HG02970 (cell line): Measurements from ENCODE around the gene CD2BP2.
A peak's percentile ranks its signal among the peaks of the same experiment; 100 is the strongest.

ENCODE experiments used
- ATAC-seq: cut with Tn5 transposase; IDR thresholded peaks from one replicate; pipeline ENCODE4 v1.9.1; 2021; ENCODE audit warnings: mild to moderate bottlenecking, moderate library complexity, moderate number of reproducible peaks; ENCODE audit not compliant: unreplicated experiment, low FRiP score

Gene CD2BP2

GRCh38 chr16:30379158-30379783 lies 24.2 kb upstream of the CD2BP2 start:
- ATAC-seq: no peak

- ATAC-seq: peak; percentile 84
Observed at GRCh38 chr16:30378236-30379157, 23.4 kb upstream of the CD2BP2 start.

- peak; percentile 34 for ATAC-seq
Observed at GRCh38 chr16:30377812-30378235, 22.7 kb upstream of the CD2BP2 start.

- ATAC-seq: no peak
Observed at GRCh38 chr16:30377050-30377811, 22.1 kb upstream of the CD2BP2 start.

GRCh38 chr16:30376461-30376902 lies 21.4 kb upstream of the CD2BP2 start:
- no peak for ATAC-seq

- ATAC-seq: no peak
Observed at GRCh38 chr16:30375864-30376263, 20.8 kb upstream of the CD2BP2 start.

GRCh38 chr16:30374538-30374937 lies 19.4 kb upstream of the CD2BP2 start, which contains the start of gene MYL11:
MYL11 (plus strand) TSS chr16:30374802; CDS start chr16:30374858, 56 bp downstream.
- no peak for ATAC-seq

GRCh38 chr16:30372725-30373124 lies 17.6 kb upstream of the CD2BP2 start:
- no peak for ATAC-seq

GRCh38 chr16:30372038-30372712 lies 17.1 kb upstream of the CD2BP2 start:
- no peak for ATAC-seq

GRCh38 chr16:30371248-30371816 lies 16.2 kb upstream of the CD2BP2 start:
- no peak for ATAC-seq

- ATAC-seq: peak; percentile 75
Observed at GRCh38 chr16:30370456-30371247, 15.5 kb upstream of the CD2BP2 start, which contains the start of gene TBC1D10B. TBC1D10B (minus strand) TSS chr16:30370494; CDS start chr16:30370183, 311 bp downstream.

GRCh38 chr16:30369938-30370455 lies 14.9 kb upstream of the CD2BP2 start:
- no peak for ATAC-seq

GRCh38 chr16:30369091-30369937 lies 14.2 kb upstream of the CD2BP2 start:
- no peak for ATAC-seq

- ATAC-seq: no peak
Observed at GRCh38 chr16:30368792-30369090, 13.6 kb upstream of the CD2BP2 start.

- ATAC-seq: no peak
Observed at GRCh38 chr16:30368122-30368791, 13.1 kb upstream of the CD2BP2 start.

- no peak for ATAC-seq
Observed at GRCh38 chr16:30367349-30368009, 12.4 kb upstream of the CD2BP2 start.

- no peak for ATAC-seq
Observed at GRCh38 chr16:30366511-30366910, 11.4 kb upstream of the CD2BP2 start.
